AG10803 (cell line): ENCODE data around the gene MYO5B.

ENCODE experiments used
- DNase-seq: peaks from one replicate; pipeline ENCODE4 v3.0.0; 2010; ENCODE audit warnings: low read depth
- H3K4me3 ChIP-seq: 2 replicates; pipeline ENCODE4 v1.5.1; 2011; ENCODE audit warnings: mild to moderate bottlenecking, low read length, control low read depth
- CTCF ChIP-seq: conservative IDR thresholded peaks from 2 replicates; pipeline ENCODE4 v1.5.1; 2011; ENCODE audit warnings: mild to moderate bottlenecking, low read length, control low read depth, inconsistent platforms

Gene MYO5B

GRCh38 chr18:49835405-49835804, 359.5 kb downstream of the MYO5B start:
- H3K4me3 ChIP-seq = no peak overlapping the region
- TF ChIP-seq CTCF = no peak
- DNase-seq = no peak

DNA sequence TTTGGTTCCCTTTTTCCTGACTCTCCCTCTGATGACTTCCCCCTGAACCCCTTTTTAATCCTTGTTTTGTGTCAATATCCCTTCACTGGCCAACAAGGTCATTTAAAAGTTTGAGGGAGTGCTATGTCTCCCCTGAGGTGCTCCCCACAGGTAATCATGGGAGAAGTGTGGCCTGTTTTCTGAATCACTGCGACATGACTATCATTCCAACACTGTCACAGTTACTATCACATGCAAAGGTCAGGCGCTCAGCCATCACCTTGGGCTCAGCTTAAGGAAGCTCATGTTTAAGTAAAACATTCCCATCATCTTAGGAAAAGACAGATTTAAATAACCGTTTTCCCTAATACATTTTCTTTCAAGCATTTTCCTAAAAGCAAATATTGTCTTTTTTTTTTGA, 360.7 kb downstream of the MYO5B start:
- H3K4me3 ChIP-seq = no peak overlapping the region
- no peak for TF ChIP-seq CTCF
- DNase-seq = no peak

DNA sequence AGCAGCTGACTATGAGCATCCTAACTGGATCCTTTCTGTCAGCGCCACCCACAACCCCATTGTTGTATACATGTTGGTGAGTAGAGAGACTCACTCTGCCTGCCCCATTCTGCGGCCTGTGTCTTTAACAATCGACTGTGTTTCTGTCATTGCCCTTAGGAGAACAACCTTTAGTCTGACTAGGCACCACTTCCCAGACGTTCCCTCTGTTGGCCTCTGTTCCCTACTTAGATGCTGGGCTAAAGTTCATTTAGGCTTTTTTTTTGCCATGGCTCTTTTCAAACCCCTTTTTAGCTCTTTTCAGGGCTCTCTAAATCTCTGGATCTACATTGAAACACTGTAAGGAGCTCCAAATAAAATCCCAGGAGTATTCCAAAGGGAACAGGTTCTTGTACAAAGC, 361.1 kb downstream of the MYO5B start:
- DNase-seq = no peak
- TF ChIP-seq CTCF = no peak
- H3K4me3 ChIP-seq = no peak overlapping the region

GRCh38 chr18:49832221-49832647, 362.7 kb downstream of the MYO5B start:
- TF ChIP-seq CTCF = no peak
- DNase-seq = no peak

DNA sequence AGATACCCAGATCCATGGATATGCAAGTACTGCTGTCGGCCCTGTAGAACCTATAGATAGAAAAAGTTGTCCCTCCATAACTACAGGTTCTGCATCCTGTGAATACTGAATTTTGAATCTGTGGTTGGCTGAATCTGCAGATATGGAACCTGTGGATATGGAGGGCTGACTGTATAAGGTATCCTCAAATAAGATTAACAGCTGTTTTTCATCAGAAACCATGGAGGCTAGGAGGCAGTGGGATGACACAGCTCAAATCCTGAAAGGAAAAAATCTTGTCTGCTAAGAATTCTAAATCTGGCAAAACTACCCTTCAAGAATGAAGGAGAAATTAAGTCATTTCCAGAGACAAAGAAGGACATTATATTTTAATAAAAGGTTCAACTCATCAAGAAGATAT, 367.0 kb downstream of the MYO5B start:
- TF ChIP-seq CTCF = no peak
- no peak overlapping the region for H3K4me3 ChIP-seq
- DNase-seq = no peak

More at GRCh38 chr18:49832221-49832647, 362.7 kb downstream of the MYO5B start:
- H3K4me3 ChIP-seq = no peak overlapping the region

- TF ChIP-seq CTCF = no peak
- no peak for DNase-seq
- no peak overlapping the region for H3K4me3 ChIP-seq
Measured at GRCh38 chr18:49819823-49820671, 374.9 kb downstream of the MYO5B start.

- no peak for DNase-seq
- no peak overlapping the region for H3K4me3 ChIP-seq
- TF ChIP-seq CTCF = no peak
Measured at GRCh38 chr18:49819071-49819662, 375.8 kb downstream of the MYO5B start.
